SK-N-SH treated with all-trans-retinoic acid at 6 μM for 48 hours (cell line): Measurements from ENCODE around the gene MMP2.

Experiments
- ARNTL ChIP-seq: fragments of 450-650 bp; formaldehyde crosslinking; IDR thresholded peaks from 2 replicates; pipeline ENCODE4 v1.5.0; 2020; ENCODE audit warnings: low read depth, mild to moderate bottlenecking, moderate library complexity, borderline replicate concordance
- GLIS3 ChIP-seq: fragments of 250-450 bp; sonication (Bioruptor Pico); IDR thresholded peaks from 2 replicates; pipeline ENCODE4 v1.5.0; 2020; ENCODE audit warnings: mild to moderate bottlenecking, moderate library complexity
- ISL1 ChIP-seq: fragments of 250-450 bp; sonication (Bioruptor Pico); IDR thresholded peaks from 2 replicates; pipeline ENCODE4 v2.1.2; 2022; ENCODE audit warnings: mild to moderate bottlenecking, moderate library complexity
- TCF4 ChIP-seq: fragments of 250-450 bp; sonication (Bioruptor Pico); IDR thresholded peaks from 2 replicates; pipeline ENCODE4 v1.8.0; 2021; ENCODE audit warnings: mild to moderate bottlenecking, moderate library complexity, borderline replicate concordance
- ZC3H10 ChIP-seq: fragments of 250-450 bp; sonication (Bioruptor Pico); IDR thresholded peaks from 2 replicates; pipeline ENCODE4 v1.5.1; 2021; ENCODE audit warnings: mild to moderate bottlenecking, moderate library complexity
- ZFP3 ChIP-seq: fragments of 250-450 bp; sonication (Bioruptor Pico); IDR thresholded peaks from 2 replicates; pipeline ENCODE4 v1.5.0; 2020; ENCODE audit warnings: mild to moderate bottlenecking, moderate library complexity
- ZFP30 ChIP-seq: fragments of 450-650 bp; formaldehyde crosslinking; IDR thresholded peaks from 2 replicates; pipeline ENCODE4 v1.5.0; 2022; ENCODE audit warnings: mild to moderate bottlenecking, moderate library complexity
- ZNF565 ChIP-seq: fragments of 450-650 bp; formaldehyde crosslinking; conservative IDR thresholded peaks from 2 replicates; pipeline ENCODE4 v1.5.0; 2020; ENCODE audit warnings: low read depth, mild to moderate bottlenecking, moderate library complexity
- ZNF8 ChIP-seq: fragments of 450-650 bp; formaldehyde crosslinking; IDR thresholded peaks from 2 replicates; pipeline ENCODE4 v1.5.0; 2020; ENCODE audit warnings: mild to moderate bottlenecking, moderate library complexity
- TF ChIP-seq, protein P1 (sequence below): fragments of 250-450 bp; sonication (Bioruptor Pico); IDR thresholded peaks from 2 replicates; pipeline ENCODE4 v1.8.0; 2021; ENCODE audit warnings: low read depth, mild to moderate bottlenecking, moderate library complexity, borderline replicate concordance

- TF ChIP-seq, protein P1, sequence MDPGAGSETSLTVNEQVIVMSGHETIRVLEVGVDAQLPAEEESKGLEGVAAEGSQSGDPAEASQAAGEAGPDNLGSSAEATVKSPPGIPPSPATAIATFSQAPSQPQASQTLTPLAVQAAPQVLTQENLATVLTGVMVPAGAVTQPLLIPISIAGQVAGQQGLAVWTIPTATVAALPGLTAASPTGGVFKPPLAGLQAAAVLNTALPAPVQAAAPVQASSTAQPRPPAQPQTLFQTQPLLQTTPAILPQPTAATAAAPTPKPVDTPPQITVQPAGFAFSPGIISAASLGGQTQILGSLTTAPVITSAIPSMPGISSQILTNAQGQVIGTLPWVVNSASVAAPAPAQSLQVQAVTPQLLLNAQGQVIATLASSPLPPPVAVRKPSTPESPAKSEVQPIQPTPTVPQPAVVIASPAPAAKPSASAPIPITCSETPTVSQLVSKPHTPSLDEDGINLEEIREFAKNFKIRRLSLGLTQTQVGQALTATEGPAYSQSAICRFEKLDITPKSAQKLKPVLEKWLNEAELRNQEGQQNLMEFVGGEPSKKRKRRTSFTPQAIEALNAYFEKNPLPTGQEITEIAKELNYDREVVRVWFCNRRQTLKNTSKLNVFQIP: no peak
- TF ChIP-seq GLIS3 (no peak), TCF4 (CRISPR knock-in tag) (no peak), ZFP30 (no peak), ZNF565 (CRISPR knock-in tag) (no peak), ARNTL (no peak), ISL1 (CRISPR knock-in tag) (no peak), ZC3H10 (CRISPR knock-in tag) (no peak), ZFP3 (CRISPR knock-in tag) (no peak), ZNF8 (no peak)
Observed at GRCh38 chr16:55466209-55466608, 12.8 kb upstream of the MMP2 start.
